ENCODE measurements around the gene DBH. TPM values are rescaled to one million over a fixed set of nuclear protein-coding genes. Genes with fewer than 3 reads are reported as not detected.

DBH gene
- polyA plus RNA-seq, 1 experiment = not detected

- ChIA-PET CTCF (no interaction called here), POLR2A (no interaction called here)
- TF ChIP-seq, protein P1, sequence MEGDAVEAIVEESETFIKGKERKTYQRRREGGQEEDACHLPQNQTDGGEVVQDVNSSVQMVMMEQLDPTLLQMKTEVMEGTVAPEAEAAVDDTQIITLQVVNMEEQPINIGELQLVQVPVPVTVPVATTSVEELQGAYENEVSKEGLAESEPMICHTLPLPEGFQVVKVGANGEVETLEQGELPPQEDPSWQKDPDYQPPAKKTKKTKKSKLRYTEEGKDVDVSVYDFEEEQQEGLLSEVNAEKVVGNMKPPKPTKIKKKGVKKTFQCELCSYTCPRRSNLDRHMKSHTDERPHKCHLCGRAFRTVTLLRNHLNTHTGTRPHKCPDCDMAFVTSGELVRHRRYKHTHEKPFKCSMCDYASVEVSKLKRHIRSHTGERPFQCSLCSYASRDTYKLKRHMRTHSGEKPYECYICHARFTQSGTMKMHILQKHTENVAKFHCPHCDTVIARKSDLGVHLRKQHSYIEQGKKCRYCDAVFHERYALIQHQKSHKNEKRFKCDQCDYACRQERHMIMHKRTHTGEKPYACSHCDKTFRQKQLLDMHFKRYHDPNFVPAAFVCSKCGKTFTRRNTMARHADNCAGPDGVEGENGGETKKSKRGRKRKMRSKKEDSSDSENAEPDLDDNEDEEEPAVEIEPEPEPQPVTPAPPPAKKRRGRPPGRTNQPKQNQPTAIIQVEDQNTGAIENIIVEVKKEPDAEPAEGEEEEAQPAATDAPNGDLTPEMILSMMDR (IDR thresholded peaks at IDR 0.05; ENCODE audit: insufficient read depth, low read depth, low read length) = no peak
- no peak overlapping the region for H3K4me3 ChIP-seq (ENCODE audit: low read depth, low read length)
- DNase-seq (ENCODE audit: low read depth) = no peak
- no peaks in the 10 kb centered on the region for H3K36me3 ChIP-seq (ENCODE audit: control insufficient read depth, insufficient read depth, low read length)
- H3K27me3 ChIP-seq (ENCODE audit: control insufficient read depth, insufficient read depth, low read length) = no peaks in the 10 kb centered on the region; the same call in 1 of the 2 replicates
These were observed 45.6 kb downstream of the DBH start for GRCh38 chr9:133681658-133682306.

GRCh38 chr9:133682818-133683585 lies 46.8 kb downstream of the DBH start:
- POLR2A ChIA-PET = no interaction called here

GRCh38 chr9:133683586-133684120 lies 47.5 kb downstream of the DBH start:
- TF ChIP-seq, protein P1 (IDR thresholded peaks at IDR 0.05; ENCODE audit: insufficient read depth, low read depth, low read length) = 0 out of 2 replicates have a peak, but pooled peaks have one; percentile 11
- Histone ChIP-seq H3K4me3 (ENCODE audit: low read depth, low read length) (no peak overlapping the region), H3K36me3 (ENCODE audit: control insufficient read depth, insufficient read depth, low read length) (no peaks in the 10 kb centered on the region), H3K27me3 (ENCODE audit: control insufficient read depth, insufficient read depth, low read length) (no peaks in the 10 kb centered on the region; the same call in 1 of the 2 replicates)
- CTCF ChIA-PET = interaction anchor here (1.0 to 1.8 kb wide), 2 partner anchors 11 to 33 kb away, joined by 4 to 6 read pairs; no protein-coding TSS in a partner anchor
- DNase-seq (ENCODE audit: low read depth) = no peak
- POLR2A ChIA-PET = no interaction called here

More at GRCh38 chr9:133682818-133683585, 46.8 kb downstream of the DBH start:
- no peak for DNase-seq (ENCODE audit: low read depth)
- CTCF ChIA-PET = interaction anchor here (1.0 to 1.8 kb wide), 2 partner anchors 10 to 33 kb away, joined by 4 to 6 read pairs; no protein-coding TSS in a partner anchor
- TF ChIP-seq, protein P1 (IDR thresholded peaks at IDR 0.05; ENCODE audit: insufficient read depth, low read depth, low read length) = no peak
- Histone ChIP-seq H3K36me3 (ENCODE audit: control insufficient read depth, insufficient read depth, low read length) (no peaks in the 10 kb centered on the region), H3K4me3 (ENCODE audit: low read depth, low read length) (no peak overlapping the region), H3K27me3 (ENCODE audit: control insufficient read depth, insufficient read depth, low read length) (no peaks in the 10 kb centered on the region; the same call in 1 of the 2 replicates)

DNA sequence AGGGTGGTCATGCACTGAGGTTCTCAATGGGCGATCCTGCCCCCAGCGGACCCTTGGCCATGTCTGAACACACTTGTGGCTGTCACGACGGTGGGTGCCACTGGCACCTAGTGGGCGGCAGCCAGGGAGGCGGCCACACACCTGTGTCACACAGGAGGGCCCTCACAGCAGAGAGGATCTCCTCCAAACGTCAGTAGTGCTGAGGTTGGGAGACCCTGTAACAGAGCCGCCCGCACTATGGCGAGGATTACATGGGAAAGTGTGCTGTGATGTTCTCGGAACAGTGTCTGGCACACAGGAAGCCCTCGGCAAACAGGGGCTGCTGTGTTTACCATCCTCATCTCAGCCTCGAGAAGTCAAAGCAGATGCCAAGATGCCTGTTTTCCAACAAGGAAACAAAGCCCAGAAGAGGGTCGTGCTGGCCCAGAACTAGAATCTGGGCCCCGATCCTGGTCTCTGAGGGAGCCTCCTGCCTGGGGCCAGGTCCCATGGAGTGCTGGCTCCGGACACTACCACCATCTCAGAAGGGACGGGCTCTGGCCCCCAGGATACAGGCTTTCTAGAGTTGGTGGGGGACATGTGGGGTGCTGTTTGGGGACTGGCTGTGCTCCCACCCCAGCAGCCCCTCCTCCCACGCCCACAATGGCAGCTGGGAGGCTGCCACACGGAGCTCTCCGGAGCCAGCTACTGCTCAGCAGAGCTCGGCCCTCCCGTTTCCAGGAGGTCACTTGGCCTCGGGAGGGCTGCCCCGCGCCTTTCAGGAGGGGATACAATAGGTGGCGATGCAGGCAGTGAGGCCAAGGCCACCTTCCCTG lies 48.2 kb downstream of the DBH start:
- Histone ChIP-seq H3K36me3 (ENCODE audit: control insufficient read depth, insufficient read depth, low read length) (no peaks in the 10 kb centered on the region), H3K4me3 (ENCODE audit: low read depth, low read length) (no peak overlapping the region), H3K27me3 (ENCODE audit: control insufficient read depth, insufficient read depth, low read length) (no peaks in the 10 kb centered on the region; the same call in 1 of the 2 replicates)
- TF ChIP-seq, protein P1 (IDR thresholded peaks at IDR 0.05; ENCODE audit: insufficient read depth, low read depth, low read length) = no peak
- no peak for DNase-seq (ENCODE audit: low read depth)
- POLR2A ChIA-PET = no interaction called here
- CTCF ChIA-PET = interaction anchor here (0.6 to 1.8 kb wide), 4 partner anchors 11 to 390 kb away, joined by 3 to 6 read pairs (median 4); no protein-coding TSS in a partner anchor
